Ovary (tissue), 9 donors: ENCODE measurements around the gene CRYZL1. TPM values are rescaled to one million over a fixed set of nuclear protein-coding genes. Genes with fewer than 3 reads are reported as not detected.

Experiments used
- DNase-seq, 5 donors: peaks; one replicate each; pipeline ENCODE4 v3.0.0-alpha.2; 2019 to 2020
- H3K27ac ChIP-seq, 2 donors: fragments of 200-600 bp; one replicate each; pipeline versions ENCODE4 v1.5.1 to v1.8.0; 2019 to 2022
- H3K27me3 ChIP-seq: fragments of 200-600 bp; one replicate; pipeline ENCODE4 v1.8.0; 2022
- H3K36me3 ChIP-seq: fragments of 200-600 bp; sonication (generic); one replicate; pipeline ENCODE4 v1.5.1; 2019
- H3K4me1 ChIP-seq: one replicate; pipeline ENCODE4 v1.8.1; 2013; ENCODE audit warnings: mild to moderate bottlenecking, moderate library complexity; ENCODE audit not compliant: insufficient read depth
- H3K4me3 ChIP-seq: fragments of 200-600 bp; sonication (generic); one replicate; pipeline ENCODE4 v1.5.1; 2017
- H3K9me3 ChIP-seq, 2 donors: fragments of 200-600 bp in 1 of 2; sonication (generic) in 1 of 2; one replicate each; pipeline versions ENCODE4 v1.5.1 to v1.8.1; 2013 to 2019; ENCODE audit warnings: mild to moderate bottlenecking in 1 of 2, moderate library complexity in 1 of 2
- CTCF ChIP-seq, 3 donors: fragments of 450-650 bp in 2 of 3; fragments of 200-600 bp in 1 of 3; IDR thresholded peaks; one replicate each; pipeline versions ENCODE4 v1.5.1 to v1.8.0; 2016 to 2022; ENCODE audit warnings: antibody characterized with exemption in 3 of 3, mild to moderate bottlenecking in 1 of 3
- EP300 ChIP-seq: sonication (generic); formaldehyde crosslinking; IDR thresholded peaks from one replicate; pipeline ENCODE4 v1.6.1; 2017; ENCODE audit warnings: antibody characterized with exemption
- POLR2A ChIP-seq: fragments of 450-650 bp; IDR thresholded peaks from one replicate; pipeline ENCODE4 v1.6.1; 2017; ENCODE audit warnings: antibody characterized with exemption, mild to moderate bottlenecking, moderate library complexity
- WGBS, 3 donors: extraction: QIAGEN DNeasy Blood & Tissue Kit in 1 of 3; methylation state at CpG; one replicate each; pipeline versions ENCODE4 v1.1.5 to v1.1.7; 2013 to 2017; 5-methylcytosine and 5-hydroxymethylcytosine counted together
- intact Hi-C, 4 donors: fragments of 100-400 bp; cut with DNase I; formaldehyde crosslinking; loops; one replicate each; pipeline versions ENCODE4 v1.11.0 to v1.15.1; 2022 to 2023
- polyA plus RNA-seq, 2 donors: library from polyadenylated mRNA; stranded (reverse); fragments of 200-250 nt in 1 of 2; fragments of 350-450 nt in 1 of 2; fragmentation: Illumina TruSeq in 1 of 2; extraction: RNeasy Lipid Tissue Mini Kit (QIAGEN cat#74804) in 1 of 2; gene quantifications; one replicate each; pipeline ENCODE4 v1.2.3, GENCODE V29; 2013 to 2014
- total RNA-seq, 7 donors: library from RNA; depleted of rRNA in 2 of 7; stranded (reverse); fragments of >200 nt in 2 of 7; fragmentation: NEBNext Ultra II Directional in 3 of 7; extraction: Animal tissue kit (Norgen Biotek cat#: 25700) in 3 of 7; gene quantifications; one replicate each; pipeline versions ENCODE4 v1.1.0 to v1.2.4, GENCODE V29; 2016 to 2023
- donor health status: DM: no; HTN: no; CAD: no; lungs with moderate emphysema.
- donor health status: DM: no; HTN: no; CAD: no.
- donor health status: Bipolar disorder and iron deficiency.
- donor health status: DM: yes; HTN: yes; CAD: no.
- donor health status: DM: no; HTN: no; CAD: no.
- donor health status: DM: yes; HTN: yes; CAD: no.

The CRYZL1 gene
- total and polyA plus RNA-seq, 9 donors = 27.0 to 59.6 (median 45.9) TPM

GRCh38 chr21:33655588-33656221 is 14.2 kb upstream of the CRYZL1 start:
- no peak for DNase-seq
- 27 to 35% (median 33%) methylated on average over 8 of the region's 8 CpGs for WGBS, 3 donors
- TF ChIP-seq CTCF (IDR thresholded peaks at IDR 0.05) (no peak), EP300 (no peak), POLR2A (no peak)
- H3K36me3 ChIP-seq = no peaks in the 10 kb centered on the region
- H3K27me3 ChIP-seq = no peaks in the 10 kb centered on the region
- H3K9me3 ChIP-seq = no peaks in the 10 kb centered on the region
- H3K4me3 ChIP-seq = no peak overlapping the region
- intact Hi-C loops = no loop called here
- H3K27ac ChIP-seq = no peak overlapping the region
- H3K4me1 ChIP-seq = peaks cover 18% of the 10 kb centered on the region

GRCh38 chr21:33654412-33654811 is 12.9 kb upstream of the CRYZL1 start:
- Histone ChIP-seq H3K27me3 (no peaks in the 10 kb centered on the region), H3K36me3 (no peaks in the 10 kb centered on the region), H3K27ac (no peak overlapping the region), H3K4me3 (no peak overlapping the region), H3K9me3 (no peaks in the 10 kb centered on the region), H3K4me1 (peaks cover 22% of the 10 kb centered on the region)
- DNase-seq = no peak
- intact Hi-C loops = no loop called here
- TF ChIP-seq EP300 (no peak), CTCF (IDR thresholded peaks at IDR 0.05) (no peak), POLR2A (no peak)
- 92 to 96% (median 95%) methylated on average over 4 of the region's 4 CpGs for WGBS, 3 donors

GRCh38 chr21:33651965-33652680 is 10.6 kb upstream of the CRYZL1 start:
- DNase-seq = no peak
- WGBS, 3 donors = 89 to 94% (median 92%) methylated on average over 8 of the region's 8 CpGs
- no peaks in the 10 kb centered on the region for H3K27me3 ChIP-seq
- H3K4me1 ChIP-seq = peaks cover 24% of the 10 kb centered on the region
- no peak overlapping the region for H3K27ac ChIP-seq
- H3K36me3 ChIP-seq = no peaks in the 10 kb centered on the region
- intact Hi-C loops = no loop called here
- no peak overlapping the region for H3K4me3 ChIP-seq
- H3K9me3 ChIP-seq = no peaks in the 10 kb centered on the region
- no peak for TF ChIP-seq EP300
- no peak for TF ChIP-seq CTCF (IDR thresholded peaks at IDR 0.05)
- TF ChIP-seq POLR2A = no peak

GRCh38 chr21:33650929-33651509 is 9.5 kb upstream of the CRYZL1 start:
- peaks cover 22% of the 10 kb centered on the region for H3K4me1 ChIP-seq
- H3K27me3 ChIP-seq = no peaks in the 10 kb centered on the region
- DNase-seq = no peak
- no peaks in the 10 kb centered on the region for H3K36me3 ChIP-seq
- intact Hi-C loops = no loop called here
- 47 to 60% (median 52%) methylated on average over 7 of the region's 7 CpGs for WGBS, 3 donors
- H3K9me3 ChIP-seq = no peaks in the 10 kb centered on the region
- no peak overlapping the region for H3K4me3 ChIP-seq
- no peak overlapping the region for H3K27ac ChIP-seq
- no peak for TF ChIP-seq POLR2A
- TF ChIP-seq CTCF (IDR thresholded peaks at IDR 0.05) = no peak
- TF ChIP-seq EP300 = no peak
